HG03097 (cell line): ENCODE data around the gene YARS1.

Experiments
- ATAC-seq: cut with Tn5 transposase; IDR thresholded peaks from one replicate; pipeline ENCODE4 v1.9.1; 2021; ENCODE audit not compliant: unreplicated experiment, low FRiP score

YARS1 gene

DNA sequence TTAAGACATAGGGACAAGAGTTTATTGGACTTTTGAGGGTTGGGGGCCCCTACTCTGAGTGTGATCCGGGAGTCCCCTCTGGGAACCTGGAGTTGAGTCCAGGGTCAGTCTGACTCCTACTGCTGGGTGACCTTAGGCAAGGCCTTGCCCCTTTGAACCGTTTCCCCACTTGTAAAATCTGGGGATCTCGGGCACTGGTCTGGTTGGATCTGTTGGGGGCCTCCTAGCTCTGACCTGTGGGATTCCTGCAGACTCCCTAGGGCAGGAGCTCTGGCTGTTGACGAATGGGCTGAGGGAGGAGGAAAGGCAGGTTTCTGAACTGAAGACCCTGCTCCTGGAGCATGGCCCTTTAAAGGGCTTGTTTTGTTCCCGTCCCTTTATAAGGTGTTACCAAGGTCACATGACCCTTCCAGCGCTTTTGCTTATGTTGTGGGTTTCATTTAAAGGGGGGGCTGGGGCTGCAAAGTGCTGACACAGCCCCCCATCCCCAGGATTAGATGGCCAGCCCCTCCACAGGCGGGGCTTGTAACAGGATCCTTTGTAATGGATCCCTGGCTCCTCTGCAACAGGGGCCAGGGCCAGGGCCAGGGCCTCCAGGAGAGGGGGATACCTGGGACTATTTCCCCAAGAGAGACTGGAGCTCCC is 50.7 kb downstream of the YARS1 start:
- no peak for ATAC-seq

DNA sequence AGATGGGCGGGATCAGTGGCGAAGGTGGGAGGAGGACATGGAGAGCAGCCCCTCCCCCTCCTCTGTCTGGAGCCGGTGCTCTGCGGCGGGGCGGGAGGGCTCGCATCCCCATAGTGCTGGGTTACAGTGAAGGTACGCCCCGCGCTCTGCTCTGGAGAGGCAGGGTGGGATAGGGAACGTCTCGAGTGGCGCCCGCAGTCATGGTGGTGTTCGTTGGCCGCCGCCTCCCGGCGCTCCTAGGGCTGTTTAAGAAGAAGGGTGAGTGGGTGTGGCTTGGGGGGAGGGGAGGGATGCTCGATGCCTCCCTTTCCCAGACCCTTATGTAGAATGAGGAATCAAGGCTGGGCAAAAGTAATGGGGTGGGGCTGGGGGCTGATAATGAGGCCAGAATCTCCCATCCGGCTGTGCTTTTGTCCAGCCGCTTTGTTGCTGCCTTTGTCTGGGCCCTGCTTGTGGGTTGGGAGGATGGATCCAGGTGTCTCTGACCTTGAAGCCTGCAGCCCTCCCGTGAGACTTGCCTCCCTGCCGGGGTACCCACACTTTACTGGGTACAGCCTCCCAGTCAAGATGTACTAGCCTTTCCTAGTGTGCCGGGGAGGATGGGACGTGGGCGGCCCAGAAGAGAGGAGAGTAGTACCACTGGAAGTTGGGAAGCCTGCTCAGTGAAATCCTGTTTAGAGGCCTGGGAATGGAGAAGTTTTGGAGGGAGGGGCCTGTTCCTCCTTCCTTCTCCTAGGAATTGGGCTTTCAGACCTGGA is 51.4 kb downstream of the YARS1 start:
- no peak for ATAC-seq

DNA sequence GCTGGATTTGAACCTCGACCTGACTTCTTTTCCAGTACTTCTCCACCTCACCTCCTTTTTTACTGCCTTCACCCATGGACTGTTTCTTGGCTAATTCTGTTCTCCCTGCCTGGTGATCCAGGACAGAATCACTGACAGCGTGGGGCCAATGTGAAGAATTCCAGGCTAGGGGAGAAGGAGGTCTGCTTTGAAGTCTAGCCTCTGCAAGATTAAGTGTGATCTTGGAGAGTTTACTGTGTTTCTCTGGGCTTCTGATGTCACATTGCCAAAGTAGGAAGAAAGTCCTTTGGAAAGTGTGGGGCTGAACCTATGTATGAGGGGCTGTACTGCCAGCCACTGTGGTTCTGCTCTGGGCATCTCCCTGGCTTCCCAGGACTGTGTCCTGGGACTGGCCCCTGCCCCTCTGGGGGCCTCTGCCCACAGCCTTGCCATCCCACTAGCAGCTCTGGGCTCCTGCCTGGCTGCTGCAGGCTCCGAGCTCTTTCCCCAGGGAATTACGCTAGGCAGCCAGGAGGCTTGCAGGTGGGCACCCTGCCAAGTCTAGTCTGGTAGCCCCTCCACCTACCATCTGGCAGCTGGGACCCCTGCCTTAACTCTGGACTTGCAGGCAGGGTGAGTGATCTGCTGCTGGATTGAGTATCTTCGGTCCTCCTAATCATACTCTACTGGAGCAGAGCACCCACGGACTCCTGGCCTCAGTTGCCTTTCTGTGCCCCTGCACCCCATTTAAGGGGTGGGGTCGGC is 52.2 kb downstream of the YARS1 start:
- ATAC-seq, result no peak

DNA sequence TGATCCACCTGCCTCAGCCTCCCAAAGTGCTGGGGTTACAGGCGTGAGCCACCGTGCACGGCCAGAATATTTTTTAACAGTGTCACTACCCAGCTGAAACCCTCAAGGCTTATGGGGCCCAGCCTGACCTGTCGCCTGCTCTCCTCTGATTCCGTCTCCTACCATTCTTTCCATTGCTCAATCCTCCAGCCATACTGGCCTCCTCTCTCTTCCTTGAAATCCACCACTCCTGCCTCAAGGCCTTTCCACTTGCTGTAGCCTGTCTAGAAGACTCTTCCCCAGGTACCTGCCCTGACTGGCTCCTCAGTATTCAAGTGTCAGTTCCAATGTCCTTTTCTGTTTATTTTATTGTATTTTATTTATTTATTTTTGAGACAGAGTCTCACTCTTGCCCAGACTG is 53.9 kb downstream of the YARS1 start:
- ATAC-seq, result no peak

DNA sequence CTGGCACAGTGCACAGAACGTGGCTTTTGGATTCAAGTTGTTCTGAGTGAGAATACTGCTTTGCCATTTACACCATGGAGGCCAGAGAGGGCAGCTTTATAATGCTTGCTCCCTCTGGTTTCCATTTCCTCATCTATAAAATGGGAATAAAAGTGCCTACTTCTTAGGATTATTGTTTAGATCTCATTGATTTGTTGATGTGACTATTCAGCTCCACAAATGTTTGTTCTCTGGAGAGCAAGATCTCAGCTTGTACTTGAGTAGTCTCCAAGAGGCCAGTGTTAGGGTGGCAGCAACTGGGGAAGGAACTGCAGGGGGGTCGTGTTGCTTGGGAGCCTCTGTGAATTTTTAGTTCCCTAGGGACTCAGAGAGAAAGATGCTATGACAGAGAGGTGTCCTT is 55.2 kb downstream of the YARS1 start:
- no peak for ATAC-seq

DNA sequence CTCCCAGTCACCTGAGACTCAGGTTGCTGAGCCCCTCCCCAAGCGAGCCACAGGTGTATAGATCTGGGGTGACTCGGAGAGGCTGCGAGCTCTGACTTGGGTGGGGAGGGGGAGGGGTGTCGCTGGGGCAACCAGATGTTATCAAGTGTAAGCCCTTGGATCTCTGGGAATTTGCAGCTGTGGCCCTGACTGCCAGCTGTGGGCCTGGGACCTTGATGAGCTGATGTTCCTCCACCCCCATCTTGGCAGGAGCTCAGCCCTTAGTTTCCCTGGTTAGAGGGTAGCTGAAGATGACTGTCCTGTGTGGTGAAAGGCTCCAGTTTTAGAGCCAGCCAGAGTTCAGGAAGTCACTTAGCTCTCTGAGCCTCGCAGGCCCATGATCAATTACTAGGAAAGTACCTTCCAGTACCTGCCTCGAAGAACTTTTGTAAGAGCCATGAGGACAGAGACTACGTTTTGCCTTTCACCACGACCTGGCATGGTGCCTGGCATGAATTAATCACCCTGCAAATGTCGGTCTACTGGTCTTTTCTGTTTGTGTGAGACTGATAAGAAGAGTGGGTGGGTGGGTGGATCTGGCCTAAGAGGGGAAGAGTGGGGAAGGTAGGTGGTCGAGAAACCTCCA is 55.8 kb downstream of the YARS1 start:
- no peak for ATAC-seq

DNA sequence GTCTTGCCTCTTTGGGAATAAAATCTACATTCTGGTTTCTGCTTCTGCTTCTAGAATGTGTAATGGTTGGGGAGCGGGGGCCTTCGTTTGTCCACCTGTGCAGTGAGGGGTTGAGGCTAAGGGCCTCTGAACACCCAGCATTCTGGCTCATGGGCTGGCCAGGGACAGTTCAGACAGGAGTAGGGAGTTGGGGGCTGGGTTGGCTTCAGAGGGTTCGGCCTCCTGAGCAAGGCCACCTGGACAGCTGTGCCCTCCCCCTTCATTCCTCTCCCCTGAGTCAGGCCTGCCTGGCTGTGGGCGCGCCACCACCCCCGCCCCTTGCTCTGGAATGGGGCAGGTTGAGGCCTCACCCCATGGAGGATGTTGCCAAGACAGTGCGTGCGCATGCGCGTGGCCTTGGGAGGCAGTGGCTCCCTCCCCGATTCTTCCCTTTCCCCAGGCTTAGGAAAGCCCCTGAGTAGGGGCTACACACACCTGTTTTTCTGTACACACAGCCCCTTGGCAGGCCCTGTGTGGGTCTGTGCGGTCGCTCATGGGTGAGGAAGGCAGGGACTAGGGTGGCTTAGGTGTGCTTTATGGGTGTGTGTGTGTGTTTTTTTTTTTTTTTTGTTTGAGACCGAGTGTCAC is 57.0 kb downstream of the YARS1 start:
- no peak for ATAC-seq

DNA sequence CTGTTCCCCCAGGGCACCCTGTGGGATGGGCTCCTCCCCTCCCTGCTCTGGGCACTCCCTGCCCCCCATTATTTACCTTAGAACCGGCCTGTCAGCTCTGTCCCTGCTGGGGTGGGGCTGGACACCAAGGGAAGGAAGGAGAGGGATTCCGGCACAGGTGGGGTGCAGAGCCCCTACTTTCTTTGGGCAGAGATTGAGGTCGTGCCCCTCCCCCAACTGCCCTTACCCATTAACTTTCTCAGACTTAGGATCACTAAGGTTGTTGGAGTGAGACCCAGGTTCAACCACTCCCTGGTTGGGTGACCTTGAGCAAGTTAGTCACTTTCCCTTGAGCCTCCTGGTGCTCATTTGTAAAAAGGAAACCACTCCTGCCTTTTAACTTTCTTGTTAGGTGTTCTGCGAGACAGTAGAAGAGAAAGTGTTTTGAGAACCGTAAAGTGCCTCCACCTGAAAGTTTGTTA is 57.6 kb downstream of the YARS1 start:
- ATAC-seq, result no peak

DNA sequence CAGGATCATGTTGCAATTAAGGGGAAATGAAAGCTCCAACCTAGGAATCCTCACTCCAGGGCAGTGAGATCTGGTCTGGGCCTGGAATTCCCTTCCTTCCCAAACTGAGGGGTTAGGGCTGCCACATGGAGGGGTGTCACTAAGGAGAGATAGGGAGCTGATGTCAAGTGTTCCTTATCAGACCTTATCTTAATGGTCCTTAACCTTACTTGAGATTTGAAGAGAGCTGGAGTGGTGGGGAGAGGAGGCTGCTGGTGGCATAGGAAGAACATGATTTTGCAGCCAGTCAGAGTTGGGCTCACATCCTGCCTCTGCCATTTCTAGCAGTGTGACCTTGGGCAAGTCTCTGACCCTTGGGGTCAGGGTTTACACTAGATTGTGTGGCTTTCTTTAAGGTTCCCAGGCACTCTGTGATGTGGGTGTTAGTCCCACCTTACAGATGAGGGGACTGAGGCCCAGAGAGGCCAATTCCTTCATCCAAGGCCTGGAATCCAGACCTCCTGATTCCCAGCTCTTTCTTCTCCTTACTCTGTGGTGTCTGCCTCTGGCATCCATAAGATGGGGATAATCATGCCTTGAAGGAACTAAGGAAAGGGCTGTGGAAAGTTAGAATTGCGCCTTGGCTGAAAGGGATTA is 58.2 kb downstream of the YARS1 start:
- no peak for ATAC-seq

DNA sequence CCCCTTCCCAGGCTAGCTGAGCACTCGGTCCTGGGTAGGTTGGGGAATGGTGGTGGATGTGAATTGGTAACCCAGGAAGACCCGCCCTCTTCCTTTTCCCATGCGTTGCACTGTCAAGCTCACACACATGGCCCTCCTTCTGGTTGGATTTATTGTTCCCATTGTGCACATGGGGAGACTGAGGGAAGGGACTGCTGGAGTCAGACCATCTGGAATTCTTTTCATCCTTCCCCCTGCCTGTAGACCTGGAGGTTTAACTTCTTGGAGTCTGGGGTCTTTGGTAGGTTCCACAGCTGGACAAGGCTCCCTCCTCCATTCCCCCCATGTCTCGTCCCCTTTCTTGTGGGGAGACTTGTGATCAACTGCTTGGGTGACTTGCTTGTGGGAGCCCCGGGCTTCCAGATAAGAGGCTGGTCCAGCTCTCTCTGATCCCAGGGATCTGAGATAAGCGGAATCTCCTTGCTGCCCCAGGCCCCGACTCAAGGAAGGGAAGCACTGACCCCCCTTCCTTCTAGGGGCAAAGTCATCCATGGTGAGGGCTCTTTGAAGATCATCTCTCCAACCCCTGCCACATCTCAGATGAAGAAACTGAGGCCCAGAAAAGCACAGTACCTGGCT is 58.9 kb downstream of the YARS1 start:
- no peak for ATAC-seq

DNA sequence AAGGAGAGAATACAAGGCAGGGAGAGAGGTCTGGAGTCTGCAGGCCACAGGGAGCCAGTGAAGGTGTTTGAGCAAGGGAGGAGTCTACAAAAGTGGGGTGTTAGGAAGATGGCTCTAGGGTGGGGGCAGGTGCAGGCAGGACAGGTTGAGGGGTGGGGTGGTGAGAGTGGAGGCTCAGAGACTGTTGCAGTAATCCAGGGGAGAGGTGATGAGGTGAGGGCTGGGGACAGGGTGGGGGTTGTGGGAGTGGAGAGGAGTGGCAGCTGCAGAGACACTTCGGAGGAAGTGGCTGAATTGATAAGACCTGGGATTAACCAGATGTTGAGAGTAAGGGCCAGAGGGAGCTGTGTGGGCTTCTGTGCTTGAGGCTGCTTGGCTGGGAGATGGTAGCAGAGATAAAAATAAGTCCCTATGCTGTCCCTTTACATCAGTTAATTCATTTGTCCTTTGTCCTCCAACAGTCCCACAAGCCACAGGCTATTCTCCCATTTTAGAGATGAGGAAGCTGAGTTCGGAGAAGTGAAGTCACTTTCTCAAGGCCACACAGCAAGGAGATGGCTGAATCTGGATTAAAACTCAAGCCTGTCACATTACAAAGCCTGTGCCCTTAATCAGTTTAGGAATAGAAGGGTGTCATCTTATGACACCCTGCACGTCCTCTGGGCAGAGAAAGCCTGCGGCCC is 59.8 kb downstream of the YARS1 start:
- ATAC-seq, result no peak

DNA sequence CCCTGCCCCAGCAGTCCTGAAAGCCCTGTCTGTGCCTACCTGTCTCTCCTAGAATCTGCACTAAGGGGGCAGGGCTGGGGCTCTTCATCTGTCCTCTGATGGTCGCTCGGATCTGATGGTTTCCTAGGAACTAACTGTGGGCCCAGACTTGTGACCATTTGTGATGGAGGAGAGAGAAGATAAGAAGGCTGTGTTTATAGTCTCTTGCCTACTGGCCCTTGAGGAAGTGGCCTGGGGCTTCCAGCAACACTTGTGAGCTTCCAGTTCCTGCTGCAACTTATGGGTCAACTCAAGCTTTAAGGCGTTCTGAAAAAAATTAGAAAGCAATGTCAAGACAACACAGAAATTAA is 61.4 kb downstream of the YARS1 start:
- no peak for ATAC-seq

DNA sequence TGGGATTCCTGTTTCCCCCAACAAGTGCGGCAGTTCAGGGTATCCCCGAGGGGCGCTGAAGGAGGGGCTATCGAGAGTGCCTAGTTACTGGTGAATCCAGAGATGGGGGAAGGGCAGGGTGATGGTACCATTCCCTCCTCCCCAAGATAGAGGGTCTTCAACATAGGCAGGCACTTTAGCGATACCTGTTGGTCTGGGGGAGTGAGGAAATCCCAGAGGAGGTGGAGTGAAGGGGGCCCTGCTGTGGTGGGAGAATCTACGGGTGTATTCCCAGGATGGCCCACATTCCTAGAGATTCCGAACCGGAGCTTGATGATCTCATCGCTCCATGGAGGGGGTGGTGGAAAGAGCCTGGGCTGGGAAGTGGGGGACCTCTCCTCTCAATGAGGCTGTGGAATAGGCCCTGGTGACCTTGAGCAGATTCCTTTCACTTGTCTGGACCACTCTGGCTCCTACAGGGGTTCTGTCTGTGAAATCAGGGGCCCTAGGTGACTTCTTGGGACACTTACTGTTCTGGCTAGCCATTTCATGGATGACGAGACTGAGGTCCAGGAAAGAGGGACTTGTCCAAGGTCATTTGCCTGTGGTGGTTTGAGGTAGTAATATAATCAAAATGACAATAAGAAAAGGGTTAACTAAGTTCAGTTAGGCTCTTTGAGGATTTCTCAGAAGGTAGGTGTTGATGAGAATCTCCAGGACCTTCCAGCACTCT is 61.9 kb downstream of the YARS1 start:
- ATAC-seq, result no peak

DNA sequence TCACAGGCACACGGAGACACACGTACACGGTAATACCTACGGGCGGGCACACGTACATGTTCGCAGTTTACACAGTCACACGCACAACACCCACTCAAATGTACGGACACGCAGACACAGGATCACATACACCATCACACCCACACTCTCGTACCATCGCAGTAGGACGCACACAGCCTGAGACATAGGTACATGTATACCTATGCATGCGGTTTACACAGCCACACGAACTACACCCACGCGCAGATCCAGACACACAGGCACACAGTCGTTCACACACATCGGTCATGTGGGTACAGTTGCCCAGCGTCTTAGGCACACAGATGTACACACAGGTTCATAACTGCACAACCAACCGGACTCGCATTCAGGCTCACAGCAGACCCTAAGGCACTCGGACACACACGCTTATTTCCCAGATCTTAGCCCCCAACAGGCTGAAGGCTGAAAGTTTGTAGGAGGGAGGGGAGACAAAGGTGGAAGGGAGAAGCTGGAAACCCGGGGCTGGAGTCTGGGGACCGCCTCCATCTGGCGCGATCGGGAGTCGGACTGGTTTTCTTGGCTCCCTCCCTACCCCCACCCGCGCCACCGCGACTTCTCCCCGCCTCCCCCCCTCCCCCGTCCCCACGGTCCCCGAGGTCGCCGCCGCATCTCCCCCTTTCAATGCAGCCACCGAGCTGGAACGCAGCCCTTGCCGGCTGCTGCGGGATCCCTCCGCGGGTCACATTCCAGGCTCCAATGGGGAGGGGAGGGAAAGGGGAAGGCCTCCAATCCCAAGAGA is 62.7 kb downstream of the YARS1 start:
- no peak for ATAC-seq

DNA sequence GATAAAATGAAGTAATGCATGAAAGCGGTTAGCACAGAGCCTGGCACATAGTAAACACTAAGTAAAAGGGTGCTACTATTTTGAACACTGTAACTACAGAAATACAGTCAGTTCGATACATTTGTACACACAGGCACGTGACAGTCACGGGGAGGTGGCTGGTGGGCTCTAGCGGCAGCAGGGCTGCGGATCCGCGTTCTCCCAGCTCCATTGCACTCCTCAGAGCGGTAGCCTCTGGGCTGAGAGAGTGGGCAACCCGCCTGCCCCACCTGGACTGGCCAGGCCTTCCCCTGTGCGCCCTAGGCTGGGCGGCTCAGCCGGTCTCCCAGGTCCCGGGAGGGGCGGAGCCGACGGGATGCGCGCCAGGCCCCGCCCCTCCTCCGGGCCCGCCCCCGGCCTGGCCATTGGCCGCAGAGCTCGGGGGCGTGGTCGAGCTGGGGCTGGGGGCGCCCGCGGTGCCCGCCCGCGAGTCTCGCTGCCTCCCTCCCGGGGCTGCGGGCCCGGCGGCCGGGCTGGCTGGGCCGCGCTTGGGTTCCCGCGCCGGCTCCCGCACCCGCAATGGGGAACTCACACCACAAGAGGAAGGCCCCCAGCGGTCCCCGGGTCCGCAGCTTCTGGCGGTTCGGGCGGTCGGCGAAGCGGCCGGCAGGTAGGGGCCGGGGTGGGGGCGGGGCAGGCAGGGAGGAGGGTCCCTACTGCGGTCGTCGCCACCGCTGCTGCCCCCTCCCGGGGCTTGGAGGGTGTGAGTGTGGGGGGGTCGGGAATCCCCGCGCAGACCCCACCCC is 63.4 kb downstream of the YARS1 start:
- ATAC-seq, result no peak

DNA sequence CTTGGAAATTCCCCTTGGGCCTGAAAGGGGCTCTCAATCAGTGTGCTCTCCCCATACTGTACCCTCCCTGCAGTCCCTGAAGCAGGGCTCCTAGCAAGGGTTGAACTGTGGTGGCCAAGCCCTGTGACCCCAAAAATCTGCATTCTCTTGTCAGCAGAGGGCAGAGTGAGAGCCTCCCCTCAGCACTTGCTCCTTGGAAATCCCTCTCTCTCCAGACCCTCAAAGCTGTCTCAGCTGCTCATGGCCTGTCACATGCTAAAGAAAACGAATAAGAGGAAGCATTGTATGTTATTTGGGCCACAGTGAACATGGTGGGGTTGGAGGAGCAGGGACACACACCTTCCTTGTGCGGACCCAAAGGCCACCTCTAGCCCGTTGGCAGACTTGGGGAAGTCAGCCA is 67.4 kb downstream of the YARS1 start:
- ATAC-seq, result no peak

DNA sequence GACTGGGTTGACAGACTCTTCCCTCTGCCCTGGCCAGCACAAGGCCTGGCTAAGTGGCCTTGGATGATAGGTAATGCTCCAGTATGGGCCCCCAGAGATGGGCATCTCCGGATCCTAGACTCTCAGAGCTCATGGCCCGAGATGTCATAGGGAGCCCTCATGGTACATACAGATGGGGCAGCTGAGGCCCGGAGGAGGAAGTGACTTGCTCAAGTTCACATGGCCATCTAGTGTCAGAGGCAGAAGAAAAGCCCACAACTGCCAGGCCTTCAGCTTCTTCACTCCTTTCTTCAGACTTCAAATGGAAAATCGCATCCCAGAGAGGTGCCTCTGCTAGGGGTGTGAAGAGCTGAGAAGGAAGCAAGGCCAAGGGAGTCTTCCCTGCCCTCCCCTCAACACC is 67.8 kb downstream of the YARS1 start:
- no peak for ATAC-seq
